ENCODE results near the gene PRLHR.

PRLHR gene

DNA sequence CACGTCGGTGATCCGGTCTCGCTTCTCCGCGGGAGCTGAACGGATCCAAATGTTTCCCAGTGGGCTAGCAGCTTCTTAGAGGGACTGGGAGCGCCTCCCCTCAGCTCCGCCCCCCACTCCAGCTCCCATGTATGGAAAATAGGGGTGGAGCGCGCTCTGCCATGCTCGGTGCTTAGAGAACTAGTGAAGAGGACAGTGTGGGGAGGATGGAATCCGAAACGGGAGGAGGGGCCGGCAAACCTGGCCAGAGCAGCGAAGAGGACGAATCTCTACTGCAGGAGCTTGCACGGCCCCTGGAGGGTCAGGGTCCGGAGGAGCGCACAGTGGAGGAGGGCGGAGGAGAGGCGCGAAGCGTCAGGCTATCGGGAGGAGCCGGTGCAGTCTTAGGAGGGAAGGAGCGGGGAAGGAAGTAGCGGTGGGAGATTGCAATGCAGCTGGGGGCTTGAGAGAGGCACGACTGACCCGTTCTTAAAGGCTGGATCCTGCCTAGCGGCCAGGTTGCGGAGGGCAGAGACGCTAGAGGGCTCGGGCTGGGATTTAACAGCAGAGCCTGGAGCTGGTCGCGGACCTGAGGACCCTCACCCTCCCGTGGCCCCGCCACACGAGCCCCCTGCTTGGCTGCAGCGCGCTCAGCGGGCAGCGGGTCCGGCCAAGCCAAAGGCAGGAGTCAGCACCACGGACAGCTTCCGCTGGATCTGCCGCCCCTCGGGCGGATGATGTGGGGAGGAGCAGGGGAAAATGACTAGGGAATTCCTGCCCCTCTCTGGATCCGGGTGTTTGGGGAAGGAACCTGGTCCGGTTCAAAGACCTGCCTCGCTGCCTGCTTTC lies at the start of gene PRLHR:
Gene PRLHR, minus strand, starts transcription at position 51 of the 828 bp plus-strand sequence. CDS start 404 bp downstream, outside the sequence.
- Histone ChIP-seq H3K9me3 (replicated peaks in 1 of 11) (peaks cover 8 to 30% (median 22%) of the 10 kb centered on the region in 11 experiments; a peak in 21 of 22 replicates), H3K4me1 (no peaks in the 10 kb centered on the region), H4K20me1 (no peaks in the 10 kb centered on the region; a peak in 1 of 22 replicates), H3K4me3 (no peak within 1 kb of the TSS), H3K36me3 (no peaks in the 10 kb centered on the region), H3K4me2 (no peak within 1 kb of the TSS), H3K27ac (no peak within 1 kb of the TSS), H3K9ac (no peak within 1 kb of the TSS), H3K27me3 (no peaks in the 10 kb centered on the region)
- no peak for TF ChIP-seq Cebpa-rat (IDR thresholded peaks at IDR 0.05)

DNA sequence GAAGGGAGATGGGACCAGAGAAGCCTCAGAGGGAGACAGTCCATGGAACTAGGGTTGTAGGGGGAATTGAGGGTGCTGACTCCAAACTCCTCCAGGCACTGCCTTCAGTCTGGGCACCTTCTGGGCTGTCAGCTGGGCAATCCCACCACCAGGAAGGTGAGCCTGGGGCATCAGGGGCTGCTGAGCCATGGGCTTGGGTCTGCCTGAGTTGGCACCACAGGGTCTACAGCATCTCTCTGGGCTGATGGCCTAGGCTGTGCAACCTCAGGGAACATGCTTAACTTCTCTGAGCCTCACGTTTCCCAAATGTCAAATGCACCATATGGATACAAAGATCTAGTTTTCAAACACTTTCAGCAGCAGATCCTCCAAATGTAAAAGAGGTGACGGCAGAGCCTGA lies 46.8 kb upstream of the PRLHR start:
- Histone ChIP-seq H3K4me2 (no peak overlapping the region), H3K27me3 (no peaks in the 10 kb centered on the region), H3K9ac (no peak overlapping the region), H4K20me1 (no peaks in the 10 kb centered on the region), H3K36me3 (no peaks in the 10 kb centered on the region), H3K27ac (no peak overlapping the region), H3K4me3 (no peak overlapping the region), H3K9me3 (replicated peaks in 1 of 11) (peaks cover 12 to 31% (median 22%) of the 10 kb centered on the region in 11 experiments), H3K4me1 (no peaks in the 10 kb centered on the region)
- no peak for TF ChIP-seq Cebpa-rat (IDR thresholded peaks at IDR 0.05)

DNA sequence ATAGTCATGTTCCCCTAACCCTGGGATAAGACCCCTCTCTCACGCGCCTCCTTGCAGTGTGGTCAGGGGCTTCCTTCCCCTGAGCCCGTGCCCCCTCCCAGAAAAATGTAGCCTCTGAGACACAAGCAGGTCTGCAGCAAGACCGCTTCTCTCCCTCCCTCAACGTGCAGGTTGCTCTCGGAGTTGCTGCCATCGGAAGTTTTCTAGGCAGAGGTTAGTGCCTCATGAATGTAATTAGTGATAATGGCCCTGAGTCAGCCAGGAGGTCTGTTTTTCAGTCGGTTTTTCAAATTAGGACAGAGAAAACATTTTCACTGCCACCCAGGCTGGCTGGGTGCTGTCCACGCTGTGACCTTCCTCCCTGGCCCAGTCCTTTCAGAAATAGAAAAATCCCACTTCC lies 43.2 kb upstream of the PRLHR start:
- H3K9ac ChIP-seq, result no peak overlapping the region
- H4K20me1 ChIP-seq, result no peaks in the 10 kb centered on the region
- no peaks in the 10 kb centered on the region for H3K27me3 ChIP-seq
- no peak for TF ChIP-seq Cebpa-rat (IDR thresholded peaks at IDR 0.05)
- H3K36me3 ChIP-seq, result no peaks in the 10 kb centered on the region
- no peak overlapping the region for H3K4me2 ChIP-seq
- H3K27ac ChIP-seq, result no peak overlapping the region
- peaks cover 12 to 31% (median 22%) of the 10 kb centered on the region in 11 experiments for H3K9me3 ChIP-seq (replicated peaks in 1 of 11)
- no peaks in the 10 kb centered on the region for H3K4me1 ChIP-seq
- H3K4me3 ChIP-seq, result no peak overlapping the region

DNA sequence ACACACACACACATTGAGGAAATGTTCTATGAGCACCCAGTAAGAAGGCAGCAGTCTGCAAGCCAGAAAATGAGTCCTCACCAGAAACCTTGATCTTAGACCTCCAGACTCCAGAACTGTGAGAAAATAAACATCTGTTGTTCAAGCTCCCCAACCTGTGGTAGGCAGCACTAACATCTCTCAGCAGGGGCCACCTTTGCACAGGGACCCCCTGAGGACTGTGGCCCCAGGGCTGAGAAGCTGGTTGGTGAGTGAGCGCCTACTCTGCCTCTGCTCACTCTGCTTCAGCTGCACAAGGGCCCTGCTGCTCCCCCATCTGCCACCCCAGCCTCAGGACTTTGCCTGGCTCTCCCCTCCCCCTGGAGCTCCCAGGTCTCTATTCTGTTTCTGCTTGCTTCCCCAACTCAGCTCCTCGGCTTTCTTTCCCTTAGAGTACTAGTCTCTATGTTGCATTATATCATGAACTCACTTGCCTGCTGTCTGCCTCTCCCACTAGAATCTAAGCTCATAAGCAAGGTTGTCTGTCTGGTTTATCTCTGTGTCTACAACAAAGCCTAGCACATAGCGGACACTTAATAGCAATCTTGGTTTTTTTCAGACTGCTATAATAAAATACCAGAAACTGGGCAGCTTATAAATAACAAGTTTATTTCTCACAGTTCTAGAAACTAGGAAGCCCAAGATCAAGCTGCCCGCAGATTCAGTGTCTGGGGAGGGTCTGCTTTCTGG lies 40.4 kb upstream of the PRLHR start:
- Histone ChIP-seq H3K36me3 (no peaks in the 10 kb centered on the region), H3K4me3 (no peak overlapping the region), H3K4me2 (no peak overlapping the region), H3K4me1 (no peaks in the 10 kb centered on the region), H3K9ac (no peak overlapping the region), H4K20me1 (no peaks in the 10 kb centered on the region), H3K9me3 (replicated peaks in 1 of 11) (peaks cover 9 to 23% (median 17%) of the 10 kb centered on the region in 11 experiments), H3K27me3 (no peaks in the 10 kb centered on the region), H3K27ac (no peak overlapping the region)
- no peak for TF ChIP-seq Cebpa-rat (IDR thresholded peaks at IDR 0.05)

DNA sequence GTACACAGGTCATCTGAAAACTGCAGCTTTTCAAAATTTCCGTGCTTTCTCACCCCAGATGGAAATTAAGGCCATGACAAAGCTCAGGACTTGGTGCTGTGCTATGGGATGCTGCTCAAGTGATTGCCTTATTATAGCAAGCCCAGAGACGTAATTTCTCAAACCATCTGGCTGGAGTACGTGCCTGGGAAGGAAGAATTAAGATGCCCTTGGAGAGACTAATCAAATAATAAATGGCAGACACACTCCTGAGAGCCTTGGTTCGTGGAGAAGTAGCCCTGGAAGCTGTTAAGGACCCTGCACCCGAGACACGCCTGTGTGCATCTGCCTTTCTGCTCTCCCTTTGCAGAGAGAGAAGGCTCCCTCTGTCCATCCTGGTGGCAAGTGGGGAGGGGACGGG lies 38.3 kb upstream of the PRLHR start:
- H3K4me2 ChIP-seq, result no peak overlapping the region
- H3K36me3 ChIP-seq, result no peaks in the 10 kb centered on the region
- H3K27ac ChIP-seq, result no peak overlapping the region
- H3K4me3 ChIP-seq, result no peak overlapping the region
- H3K9ac ChIP-seq, result no peak overlapping the region
- no peaks in the 10 kb centered on the region for H3K4me1 ChIP-seq
- TF ChIP-seq Cebpa-rat (IDR thresholded peaks at IDR 0.05), result no peak
- peaks cover 0 to 6% (median 0%) of the 10 kb centered on the region in 11 experiments; a peak in 6 of 22 replicates for H3K9me3 ChIP-seq (replicated peaks in 1 of 11)
- no peaks in the 10 kb centered on the region for H4K20me1 ChIP-seq
- H3K27me3 ChIP-seq, result no peaks in the 10 kb centered on the region

DNA sequence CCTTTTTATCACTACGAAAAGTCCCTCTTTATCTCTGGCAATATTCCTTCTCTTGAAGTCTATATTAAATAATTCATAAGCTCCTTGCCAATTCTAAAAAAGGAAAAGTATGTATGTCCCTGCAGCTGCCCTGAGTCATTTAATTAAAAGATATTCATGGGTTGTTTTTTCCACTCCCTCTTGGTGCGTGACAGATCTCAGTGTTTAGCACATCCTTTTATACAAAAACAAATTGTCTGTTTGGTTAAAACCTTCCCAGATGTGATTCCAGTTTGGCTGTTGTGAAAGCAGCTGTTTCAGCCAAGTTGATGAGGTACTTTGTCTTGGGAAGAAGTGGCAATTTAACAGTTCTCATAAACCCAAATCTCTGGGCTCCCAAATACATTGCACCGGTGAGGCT lies 33.8 kb upstream of the PRLHR start:
- Histone ChIP-seq H3K27ac (no peak overlapping the region), H3K36me3 (no peaks in the 10 kb centered on the region), H3K4me2 (no peak overlapping the region), H3K4me1 (no peaks in the 10 kb centered on the region), H3K27me3 (no peaks in the 10 kb centered on the region), H4K20me1 (no peaks in the 10 kb centered on the region), H3K4me3 (no peak overlapping the region), H3K9ac (no peak overlapping the region), H3K9me3 (replicated peaks in 1 of 11) (no peaks in the 10 kb centered on the region)
- no peak for TF ChIP-seq Cebpa-rat (IDR thresholded peaks at IDR 0.05)

DNA sequence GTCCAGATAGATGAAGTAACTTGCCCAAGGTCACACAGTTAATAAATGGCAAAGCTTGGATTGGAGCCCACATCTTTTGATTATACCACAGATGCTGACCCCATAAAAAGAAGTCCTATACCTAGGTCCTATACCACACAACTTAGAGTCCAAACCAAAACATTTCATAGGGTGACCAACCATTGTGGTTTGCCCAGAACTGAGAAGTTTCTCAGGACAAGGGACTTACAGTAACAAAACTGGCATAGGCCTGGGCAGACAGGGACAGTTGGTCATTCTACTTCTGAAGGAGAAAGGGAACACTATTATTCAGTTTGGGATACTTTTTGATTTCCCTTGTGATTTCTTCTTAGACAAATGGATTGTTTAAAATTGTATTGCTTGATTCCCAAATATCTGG lies 32.9 kb upstream of the PRLHR start:
- H4K20me1 ChIP-seq, result no peaks in the 10 kb centered on the region
- no peaks in the 10 kb centered on the region for H3K27me3 ChIP-seq
- no peak overlapping the region for H3K4me2 ChIP-seq
- H3K4me1 ChIP-seq, result no peaks in the 10 kb centered on the region
- no peaks in the 10 kb centered on the region for H3K9me3 ChIP-seq (replicated peaks in 1 of 11)
- H3K9ac ChIP-seq, result no peak overlapping the region
- H3K4me3 ChIP-seq, result no peak overlapping the region
- TF ChIP-seq Cebpa-rat (IDR thresholded peaks at IDR 0.05), result no peak
- H3K27ac ChIP-seq, result no peak overlapping the region
- H3K36me3 ChIP-seq, result no peaks in the 10 kb centered on the region

DNA sequence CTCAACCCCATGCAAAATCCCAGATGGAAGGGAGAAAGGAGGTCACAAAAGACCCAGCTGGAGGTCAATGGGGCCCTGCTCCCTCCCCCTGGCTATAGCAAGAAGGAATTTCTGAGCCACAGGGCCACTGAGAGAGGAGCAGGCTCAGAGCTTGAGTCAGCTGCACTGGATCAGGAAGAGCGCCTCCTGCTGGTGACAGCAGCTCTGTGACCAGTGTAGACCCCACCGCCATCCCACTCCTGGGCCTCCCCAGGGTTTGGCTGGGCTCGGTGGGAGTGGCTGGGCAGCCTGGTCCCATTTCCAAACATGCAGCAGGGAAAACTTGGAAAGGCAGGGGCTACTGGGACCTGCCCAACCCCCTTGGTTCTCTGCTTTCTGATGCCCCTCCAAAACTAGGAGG lies 31.5 kb upstream of the PRLHR start:
- TF ChIP-seq Cebpa-rat (IDR thresholded peaks at IDR 0.05), result no peak
- Histone ChIP-seq H3K4me3 (no peak overlapping the region), H3K4me2 (no peak overlapping the region), H3K9ac (no peak overlapping the region), H3K36me3 (no peaks in the 10 kb centered on the region), H3K4me1 (no peaks in the 10 kb centered on the region), H3K9me3 (replicated peaks in 1 of 11) (no peaks in the 10 kb centered on the region), H4K20me1 (no peaks in the 10 kb centered on the region), H3K27me3 (no peaks in the 10 kb centered on the region), H3K27ac (no peak overlapping the region)

DNA sequence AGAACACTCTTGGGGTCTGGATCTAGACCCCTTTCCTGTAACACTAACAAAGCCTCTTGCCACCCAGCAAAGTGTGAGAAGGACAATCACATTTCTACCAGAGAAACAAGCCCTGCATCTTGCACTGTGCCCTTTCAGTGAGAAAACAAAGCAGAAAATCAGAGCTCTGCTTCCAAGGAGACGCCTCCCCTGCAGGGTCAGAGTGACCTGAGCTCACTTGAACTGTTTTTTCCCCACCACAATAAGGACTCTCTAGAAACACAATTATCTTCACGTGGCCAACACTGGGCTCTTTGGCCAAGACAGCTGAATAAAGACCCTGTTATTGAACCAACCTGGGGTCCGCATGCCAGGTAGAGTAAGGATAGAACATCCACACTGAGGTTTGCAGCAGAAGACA lies 30.1 kb upstream of the PRLHR start:
- no peak overlapping the region for H3K9ac ChIP-seq
- no peaks in the 10 kb centered on the region for H3K36me3 ChIP-seq
- no peaks in the 10 kb centered on the region for H3K9me3 ChIP-seq (replicated peaks in 1 of 11)
- no peak overlapping the region for H3K4me3 ChIP-seq
- H3K27me3 ChIP-seq, result no peaks in the 10 kb centered on the region
- H3K27ac ChIP-seq, result no peak overlapping the region
- no peak for TF ChIP-seq Cebpa-rat (IDR thresholded peaks at IDR 0.05)
- peaks cover 7 to 11% (median 8%) of the 10 kb centered on the region in 10 experiments; a peak in 16 of 20 replicates for H3K4me1 ChIP-seq
- no peaks in the 10 kb centered on the region for H4K20me1 ChIP-seq
- H3K4me2 ChIP-seq, result no peak overlapping the region
